ENCODE measurements around the gene CIB2. TPM values are rescaled to one million over a fixed set of nuclear protein-coding genes. Genes with fewer than 3 reads are reported as not detected.

CIB2 gene
- total RNA-seq, 1 experiment from 2014 or later, result 10.7 TPM

- no peak for DNase-seq (ENCODE audit: low spot score)
These were observed 65.0 kb downstream of the CIB2 start for GRCh38 chr15:78065973-78066946.

GRCh38 chr15:78065284-78065872 lies 65.9 kb downstream of the CIB2 start:
- peak; percentile 92 for DNase-seq (ENCODE audit: low spot score)

- no peak for DNase-seq (ENCODE audit: low spot score)
These were observed 66.7 kb downstream of the CIB2 start for GRCh38 chr15:78064544-78064943.

- DNase-seq (ENCODE audit: low spot score), result no peak
These were observed 67.3 kb downstream of the CIB2 start for GRCh38 chr15:78063970-78064385.

- DNase-seq (ENCODE audit: low spot score), result no peak
These were observed 68.0 kb downstream of the CIB2 start for GRCh38 chr15:78063217-78063616.

GRCh38 chr15:78061963-78062427 lies 69.2 kb downstream of the CIB2 start:
- no peak for DNase-seq (ENCODE audit: low spot score)

- no peak for DNase-seq (ENCODE audit: low spot score)
These were observed 71.0 kb downstream of the CIB2 start for GRCh38 chr15:78060232-78060631.

GRCh38 chr15:78059110-78059839 lies 72.0 kb downstream of the CIB2 start:
- no peak for DNase-seq (ENCODE audit: low spot score)

GRCh38 chr15:78058401-78058935 lies 72.8 kb downstream of the CIB2 start:
- no peak for DNase-seq (ENCODE audit: low spot score)

- DNase-seq (ENCODE audit: low spot score), result no peak
These were observed 73.4 kb downstream of the CIB2 start for GRCh38 chr15:78057803-78058202.

GRCh38 chr15:78056714-78057269 lies 74.5 kb downstream of the CIB2 start:
- no peak for DNase-seq (ENCODE audit: low spot score)

GRCh38 chr15:78055919-78056713 lies 75.1 kb downstream of the CIB2 start:
- DNase-seq (ENCODE audit: low spot score), result no peak

- no peak for DNase-seq (ENCODE audit: low spot score)
These were observed 76.3 kb downstream of the CIB2 start for GRCh38 chr15:78054966-78055365.

Other genes with a start within 250 kb of the CIB2 start
- gene TBC1D2B, start 53.7 kb downstream of the CIB2 start, total RNA-seq (2014; rRNA removed; shearing (Covaris generic)), result 14.5 and 14.9 TPM in 2 replicates
- not detected in 2 replicates for gene SH2D7, start 38.9 kb downstream of the CIB2 start, total RNA-seq (2014; rRNA removed; shearing (Covaris generic))
- 66.2 and 71.5 TPM in 2 replicates for gene IDH3A, start 17.9 kb upstream of the CIB2 start, total RNA-seq (2014; rRNA removed; shearing (Covaris generic))
- not detected in 2 replicates for gene ACSBG1, start 103.1 kb upstream of the CIB2 start, total RNA-seq (2014; rRNA removed; shearing (Covaris generic))
- gene DNAJA4, start 133.1 kb upstream of the CIB2 start, total RNA-seq (2014; rRNA removed; shearing (Covaris generic)), result not detected in 2 replicates
- gene SKIC8, start 168.2 kb upstream of the CIB2 start, total RNA-seq (2014; rRNA removed; shearing (Covaris generic)), result 71.9 and 86.4 TPM in 2 replicates
- gene CRABP1, start 208.9 kb upstream of the CIB2 start, total RNA-seq (2014; rRNA removed; shearing (Covaris generic)), result not detected in 2 replicates

Measured in A172 (cell line).